Measurements from ENCODE around the gene CRELD1. TPM values are rescaled to one million over a fixed set of nuclear protein-coding genes. Genes with fewer than 3 reads are reported as not detected.

The CRELD1 gene
- total RNA-seq, 1 donor from 2014 or later, result 51.4 TPM

DNA sequence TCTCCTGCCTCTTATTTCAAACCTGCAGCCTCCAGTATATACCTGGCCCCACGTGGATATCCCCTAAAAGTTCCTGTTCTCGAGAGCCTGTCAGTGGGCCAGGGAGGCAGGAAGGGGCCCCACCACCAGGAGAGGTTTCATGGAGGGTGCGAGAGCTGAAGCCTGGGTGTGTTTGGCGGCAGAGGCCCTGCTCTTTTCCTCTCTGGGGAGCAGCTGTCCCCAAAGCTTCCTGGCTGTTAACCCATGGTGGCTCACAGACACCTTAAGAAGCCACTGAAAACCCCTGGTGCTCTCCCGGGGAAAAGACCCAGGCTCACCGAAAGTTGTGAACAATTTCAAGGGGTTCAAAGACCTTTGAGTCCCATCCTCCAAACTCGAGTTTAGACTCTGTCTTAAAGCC, 17.5 kb downstream of the CRELD1 start:
- Histone ChIP-seq H3K9me3 (no peaks in the 10 kb centered on the region), H3K27ac (no peak overlapping the region), H3K27me3 (no peaks in the 10 kb centered on the region), H3K36me3 (no peaks in the 10 kb centered on the region), H3K4me3 (peak overlapping the region; percentile 52), H3K4me1 (peaks cover 10% of the 10 kb centered on the region)
- no peak for DNase-seq
- no peak for ATAC-seq
- TF ChIP-seq, protein P1, sequence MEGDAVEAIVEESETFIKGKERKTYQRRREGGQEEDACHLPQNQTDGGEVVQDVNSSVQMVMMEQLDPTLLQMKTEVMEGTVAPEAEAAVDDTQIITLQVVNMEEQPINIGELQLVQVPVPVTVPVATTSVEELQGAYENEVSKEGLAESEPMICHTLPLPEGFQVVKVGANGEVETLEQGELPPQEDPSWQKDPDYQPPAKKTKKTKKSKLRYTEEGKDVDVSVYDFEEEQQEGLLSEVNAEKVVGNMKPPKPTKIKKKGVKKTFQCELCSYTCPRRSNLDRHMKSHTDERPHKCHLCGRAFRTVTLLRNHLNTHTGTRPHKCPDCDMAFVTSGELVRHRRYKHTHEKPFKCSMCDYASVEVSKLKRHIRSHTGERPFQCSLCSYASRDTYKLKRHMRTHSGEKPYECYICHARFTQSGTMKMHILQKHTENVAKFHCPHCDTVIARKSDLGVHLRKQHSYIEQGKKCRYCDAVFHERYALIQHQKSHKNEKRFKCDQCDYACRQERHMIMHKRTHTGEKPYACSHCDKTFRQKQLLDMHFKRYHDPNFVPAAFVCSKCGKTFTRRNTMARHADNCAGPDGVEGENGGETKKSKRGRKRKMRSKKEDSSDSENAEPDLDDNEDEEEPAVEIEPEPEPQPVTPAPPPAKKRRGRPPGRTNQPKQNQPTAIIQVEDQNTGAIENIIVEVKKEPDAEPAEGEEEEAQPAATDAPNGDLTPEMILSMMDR (IDR thresholded peaks at IDR 0.05), result no peak
- intact Hi-C loops (cut with DNase I), result no loop called here

DNA sequence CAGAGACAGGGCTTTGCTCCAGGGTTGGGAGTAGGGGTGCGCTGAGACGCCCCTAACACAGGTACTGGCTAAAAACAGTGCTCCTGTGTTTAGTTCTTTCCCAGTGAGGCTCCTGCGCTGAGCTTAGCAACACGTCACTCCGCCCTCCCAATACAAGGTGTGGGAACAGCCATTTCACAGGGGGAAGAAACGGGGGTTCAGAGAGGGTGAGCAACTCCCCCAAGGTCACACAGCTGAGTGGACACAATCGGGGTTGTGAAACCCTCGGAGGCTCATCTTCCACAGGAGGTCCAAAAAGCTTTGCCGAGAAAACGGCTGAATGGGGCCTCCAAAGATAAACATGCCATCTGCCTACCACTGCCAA, 17.9 kb downstream of the CRELD1 start:
- H3K27ac ChIP-seq, result no peak overlapping the region
- no peak for ATAC-seq
- intact Hi-C loops (cut with DNase I), result no loop called here
- no peaks in the 10 kb centered on the region for H3K9me3 ChIP-seq
- H3K36me3 ChIP-seq, result no peaks in the 10 kb centered on the region
- peaks cover 10% of the 10 kb centered on the region for H3K4me1 ChIP-seq
- DNase-seq, result no peak
- H3K4me3 ChIP-seq, result peak overlapping the region; percentile 52
- H3K27me3 ChIP-seq, result no peaks in the 10 kb centered on the region
- TF ChIP-seq, protein P1 (IDR thresholded peaks at IDR 0.05), result no peak

- DNase-seq (peak; percentile 76), ATAC-seq (peak; percentile 76)
- TF ChIP-seq, protein P1 (IDR thresholded peaks at IDR 0.05), result no peak
- Histone ChIP-seq H3K4me1 (peaks cover 10% of the 10 kb centered on the region), H3K4me3 (peak within 1 kb of the TSS; percentile 52), H3K36me3 (no peaks in the 10 kb centered on the region), H3K9me3 (no peaks in the 10 kb centered on the region), H3K27me3 (no peaks in the 10 kb centered on the region), H3K27ac (no peak within 1 kb of the TSS)
- intact Hi-C loops (cut with DNase I), result no loop called here
Observed at GRCh38 chr3:9951962-9952805, 18.6 kb downstream of the CRELD1 start, which contains the start of gene PRRT3. TSS of gene PRRT3 (minus strand) at chr3:9952408. CDS start at chr3:9950115, 2,293 bp downstream.

DNA sequence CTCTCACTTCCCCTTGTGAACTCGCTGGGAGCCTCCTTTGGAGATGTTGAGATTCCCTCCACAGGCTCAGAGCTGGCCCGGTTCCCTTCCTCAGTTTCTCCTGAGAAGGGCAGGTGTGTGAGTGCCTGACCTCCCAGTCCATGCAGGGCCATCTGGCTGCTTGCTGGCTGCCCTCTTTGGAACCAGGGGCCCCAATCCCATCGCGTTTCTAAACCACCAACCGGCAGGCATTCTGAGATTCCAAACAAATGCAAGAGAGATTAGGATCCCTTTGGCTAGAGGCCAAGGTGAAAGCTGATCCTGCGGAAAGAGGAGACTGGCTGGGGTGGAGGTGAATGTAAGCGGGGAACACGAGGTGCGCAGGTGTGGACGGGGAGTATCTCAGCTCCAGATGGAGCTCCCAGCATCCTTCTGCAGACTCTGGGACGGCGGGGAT, 21.5 kb downstream of the CRELD1 start:
- H3K27me3 ChIP-seq, result no peaks in the 10 kb centered on the region
- H3K27ac ChIP-seq, result no peak overlapping the region
- no peak overlapping the region for H3K4me3 ChIP-seq
- no peaks in the 10 kb centered on the region for H3K36me3 ChIP-seq
- TF ChIP-seq, protein P1 (IDR thresholded peaks at IDR 0.05), result no peak
- H3K4me1 ChIP-seq, result peaks cover 10% of the 10 kb centered on the region
- no peaks in the 10 kb centered on the region for H3K9me3 ChIP-seq
- ATAC-seq, result no peak
- intact Hi-C loops (cut with DNase I), result no loop called here
- no peak for DNase-seq

GRCh38 chr3:9955611-9956352, 22.1 kb downstream of the CRELD1 start:
- no peaks in the 10 kb centered on the region for H3K9me3 ChIP-seq
- H3K4me1 ChIP-seq, result peaks cover 10% of the 10 kb centered on the region
- H3K36me3 ChIP-seq, result no peaks in the 10 kb centered on the region
- H3K4me3 ChIP-seq, result no peak overlapping the region
- TF ChIP-seq, protein P1 (IDR thresholded peaks at IDR 0.05), result no peak
- DNase-seq (no peak), ATAC-seq (peak; percentile 20)
- no peak overlapping the region for H3K27ac ChIP-seq
- no peaks in the 10 kb centered on the region for H3K27me3 ChIP-seq
- intact Hi-C loops (cut with DNase I), result no loop called here

All from upper lobe of right lung (tissue), 1 donor.